Sigmoid colon (tissue), 3 donors: ENCODE data around the gene ROBO1.

ENCODE experiments used
- POLR2A ChIP-seq, 2 donors: fragments of 450-650 bp; IDR thresholded peaks; one replicate each; pipeline ENCODE4 v1.6.1; 2016; ENCODE audit warnings: antibody characterized with exemption in 2 of 2, mild to moderate bottlenecking in 2 of 2, moderate library complexity in 2 of 2
- TF ChIP-seq, protein P1 (sequence below), 4 experiments: fragments of 450-650 bp in 3 of 4; fragments of 200-600 bp in 1 of 4; IDR thresholded peaks; one replicate each; pipeline ENCODE4 v1.5.1; 2016 to 2019; ENCODE audit warnings: antibody characterized with exemption in 4 of 4, mild to moderate bottlenecking in 3 of 4, moderate library complexity in 2 of 4

DNA sequence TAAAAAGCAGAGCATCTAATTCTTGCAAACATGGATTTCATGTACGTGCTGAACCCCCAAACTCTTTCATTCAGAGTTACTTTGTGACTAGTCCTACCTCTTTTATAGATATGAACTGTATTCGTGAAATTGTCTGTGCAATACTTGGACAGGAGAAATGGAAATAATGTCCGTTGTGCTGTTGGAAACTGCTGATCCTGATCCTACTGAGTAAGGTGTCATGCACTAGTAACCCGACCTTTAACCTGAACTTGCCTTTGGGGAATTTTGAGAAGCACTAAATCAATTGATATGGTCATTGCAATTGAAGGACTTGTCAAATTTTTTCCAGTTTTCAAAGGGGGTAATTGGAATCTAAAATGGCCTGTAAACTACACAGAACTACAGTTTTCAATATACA is 856.4 kb downstream of the ROBO1 start:
- TF ChIP-seq, protein P1, sequence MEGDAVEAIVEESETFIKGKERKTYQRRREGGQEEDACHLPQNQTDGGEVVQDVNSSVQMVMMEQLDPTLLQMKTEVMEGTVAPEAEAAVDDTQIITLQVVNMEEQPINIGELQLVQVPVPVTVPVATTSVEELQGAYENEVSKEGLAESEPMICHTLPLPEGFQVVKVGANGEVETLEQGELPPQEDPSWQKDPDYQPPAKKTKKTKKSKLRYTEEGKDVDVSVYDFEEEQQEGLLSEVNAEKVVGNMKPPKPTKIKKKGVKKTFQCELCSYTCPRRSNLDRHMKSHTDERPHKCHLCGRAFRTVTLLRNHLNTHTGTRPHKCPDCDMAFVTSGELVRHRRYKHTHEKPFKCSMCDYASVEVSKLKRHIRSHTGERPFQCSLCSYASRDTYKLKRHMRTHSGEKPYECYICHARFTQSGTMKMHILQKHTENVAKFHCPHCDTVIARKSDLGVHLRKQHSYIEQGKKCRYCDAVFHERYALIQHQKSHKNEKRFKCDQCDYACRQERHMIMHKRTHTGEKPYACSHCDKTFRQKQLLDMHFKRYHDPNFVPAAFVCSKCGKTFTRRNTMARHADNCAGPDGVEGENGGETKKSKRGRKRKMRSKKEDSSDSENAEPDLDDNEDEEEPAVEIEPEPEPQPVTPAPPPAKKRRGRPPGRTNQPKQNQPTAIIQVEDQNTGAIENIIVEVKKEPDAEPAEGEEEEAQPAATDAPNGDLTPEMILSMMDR (IDR thresholded peaks at IDR 0.05): no peak
- TF ChIP-seq POLR2A (IDR thresholded peaks at IDR 0.05): no peak
